GM13976 (cell line): ENCODE data around the gene BCL7C.
"Not testable (repeated sequence)": the region's sequence is repeated elsewhere in the genome, so short reads cannot be mapped to it uniquely, and the experiment has no call there.

Source experiments
- DNase-seq: peaks from one replicate; pipeline ENCODE4 v3.0.0; 2012; ENCODE audit warnings: low spot score
- CTCF ChIP-seq: IDR thresholded peaks from 2 replicates; pipeline ENCODE4 v1.5.1; 2012; ENCODE audit warnings: borderline replicate concordance, mild to moderate bottlenecking; ENCODE audit not compliant: insufficient read depth; ENCODE audit errors: extremely low read depth, missing control alignments, control extremely low read depth
- in situ Hi-C: fragments of 300-500 bp; cut with MboI; formaldehyde crosslinking; loops from one replicate; pipeline ENCODE4 v1.12.0; 2022; ENCODE audit warnings: low sequenced_read_pairs, mixed read lengths, inconsistent platforms; ENCODE audit not compliant: unreplicated experiment

Gene BCL7C

DNA sequence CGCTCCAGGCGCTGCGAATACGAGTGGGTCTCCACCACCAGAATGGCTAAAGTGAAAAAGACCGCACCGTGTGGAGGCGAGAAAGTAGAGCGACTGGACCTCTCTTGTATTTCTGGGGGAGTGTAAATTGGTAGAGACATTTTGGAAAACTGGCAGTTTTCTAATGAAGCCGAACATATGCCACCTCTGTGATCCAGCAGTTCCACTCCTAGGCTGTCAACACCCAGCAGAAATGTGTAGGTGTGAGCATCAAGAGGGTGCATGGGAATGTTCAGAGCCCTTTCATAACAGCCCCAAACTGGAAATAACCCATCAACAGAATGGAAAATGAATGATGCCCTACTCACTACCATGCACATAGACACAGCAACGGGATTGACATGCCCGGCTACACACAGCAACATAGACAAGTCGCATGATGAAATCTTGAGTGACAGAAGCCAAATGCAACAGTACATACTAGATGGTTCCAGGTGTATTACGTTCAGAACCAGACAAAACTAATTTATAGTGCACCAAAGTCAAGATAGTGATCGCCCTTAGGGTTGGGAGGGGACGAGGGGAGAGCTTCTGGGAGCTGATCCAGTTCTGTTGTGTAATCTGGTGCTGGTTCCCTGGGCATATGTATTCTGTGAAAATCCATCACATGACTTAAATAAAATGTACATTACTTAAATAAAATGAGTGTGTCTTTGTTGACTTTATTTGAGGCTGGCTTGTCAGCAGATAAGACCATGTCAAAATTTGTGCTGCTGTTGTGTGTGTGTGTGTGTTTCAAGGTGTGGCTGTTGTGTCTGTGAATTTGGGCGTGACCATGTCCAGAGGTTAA lies 877 bp upstream of the BCL7C start:
- no peak for DNase-seq
- no peak for TF ChIP-seq CTCF
- in situ Hi-C loops: no loop called here

DNA sequence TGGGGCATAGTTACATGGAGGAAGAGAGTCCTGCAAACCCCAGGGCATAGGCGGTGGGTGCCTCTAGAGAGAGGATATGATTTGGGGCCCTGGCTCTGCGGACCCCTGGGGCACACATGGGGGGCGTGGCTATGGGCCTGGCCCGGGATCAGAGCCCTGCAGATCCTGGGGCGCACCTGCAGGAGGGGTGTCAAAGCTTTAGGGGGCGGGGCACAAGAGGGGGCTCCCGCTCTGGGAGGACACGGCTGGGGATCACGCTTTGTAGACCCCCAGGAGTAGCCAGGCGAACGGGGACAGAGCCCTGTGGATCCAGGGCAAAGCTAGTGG lies 497 bp downstream of the BCL7C start:
- DNase-seq: peak; percentile 40
- in situ Hi-C loops: no loop called here
- TF ChIP-seq CTCF: no peak

GRCh38 chr16:30892670-30893416 lies 1.0 kb downstream of the BCL7C start:
- in situ Hi-C loops: no loop called here
- no peak for TF ChIP-seq CTCF
- peak; percentile 46 for DNase-seq

GRCh38 chr16:30891043-30891823 lies 2.6 kb downstream of the BCL7C start:
- in situ Hi-C loops, DNase-seq: not testable (repeated sequence)

- no peak for DNase-seq
- no peak for TF ChIP-seq CTCF
- in situ Hi-C loops: no loop called here
Measured at GRCh38 chr16:30889721-30890120, 4.2 kb downstream of the BCL7C start.

DNA sequence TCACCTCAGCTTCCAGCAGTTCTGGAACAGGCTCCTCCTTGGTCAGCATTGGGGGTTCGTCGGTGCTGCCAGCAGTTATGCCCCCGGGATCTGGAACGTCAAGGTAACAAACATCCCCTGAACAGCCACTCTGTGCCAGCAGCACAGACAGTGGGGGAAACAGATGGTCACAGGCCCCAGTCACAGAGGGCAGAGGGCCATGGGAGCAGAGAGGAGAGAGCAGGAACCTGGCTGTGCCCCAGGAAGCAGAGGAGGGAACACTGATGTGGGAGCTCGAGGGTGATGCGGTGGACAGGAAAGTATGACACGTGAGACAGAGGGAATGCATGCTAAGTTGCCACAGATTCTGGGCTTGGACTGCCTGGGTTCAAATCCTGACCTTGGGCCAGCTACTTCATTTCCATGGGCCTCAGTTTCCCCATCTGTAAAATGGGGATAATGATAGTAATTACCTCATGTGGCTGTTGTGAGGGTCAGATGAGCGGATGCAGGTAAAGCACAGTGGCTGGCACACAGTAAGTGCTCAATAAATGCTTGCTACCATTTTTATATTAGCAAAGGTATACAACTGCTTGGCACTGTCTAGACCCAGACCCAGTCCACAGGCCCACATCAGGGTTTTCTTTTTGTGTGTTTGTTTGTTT lies 4.9 kb downstream of the BCL7C start:
- in situ Hi-C loops: no loop called here

More for the DNA sequence above, 4.9 kb downstream of the BCL7C start:
- DNase-seq: no peak
- no peak for TF ChIP-seq CTCF
